ENCODE measurements around the gene IQSEC1.
A peak's percentile ranks its signal among the peaks of the same experiment; 100 is the strongest.

IQSEC1 gene

GRCh38 chr3:12984023-12984823 is 89.0 kb downstream of the IQSEC1 start:
- TF ChIP-seq CTCF (IDR thresholded peaks at IDR 0.05; ENCODE audit: extremely low read depth, insufficient read depth, missing control alignments), result peak; percentile 72
- peak; percentile 76 for DNase-seq (ENCODE audit: low spot score)
- in situ Hi-C loops (cut with MboI; ENCODE audit: low pct_unique_long_range_greater_than_20kb, low sequenced_read_pairs, unreplicated experiment), result no loop called here

GRCh38 chr3:12983319-12983718 is 89.9 kb downstream of the IQSEC1 start:
- no peak for TF ChIP-seq CTCF (IDR thresholded peaks at IDR 0.05; ENCODE audit: extremely low read depth, insufficient read depth, missing control alignments)
- in situ Hi-C loops (cut with MboI; ENCODE audit: low pct_unique_long_range_greater_than_20kb, low sequenced_read_pairs, unreplicated experiment), result no loop called here
- DNase-seq (ENCODE audit: low spot score), result no peak

GRCh38 chr3:12982619-12983101 is 90.6 kb downstream of the IQSEC1 start:
- DNase-seq (ENCODE audit: low spot score), result no peak
- no peak for TF ChIP-seq CTCF (IDR thresholded peaks at IDR 0.05; ENCODE audit: extremely low read depth, insufficient read depth, missing control alignments)
- in situ Hi-C loops (cut with MboI; ENCODE audit: low pct_unique_long_range_greater_than_20kb, low sequenced_read_pairs, unreplicated experiment), result no loop called here

- no peak for TF ChIP-seq CTCF (IDR thresholded peaks at IDR 0.05; ENCODE audit: extremely low read depth, insufficient read depth, missing control alignments)
- in situ Hi-C loops (cut with MboI; ENCODE audit: low pct_unique_long_range_greater_than_20kb, low sequenced_read_pairs, unreplicated experiment), result no loop called here
- no peak for DNase-seq (ENCODE audit: low spot score)
These were observed 91.6 kb downstream of the IQSEC1 start for GRCh38 chr3:12981306-12982275.

GRCh38 chr3:12980596-12981290 is 92.5 kb downstream of the IQSEC1 start:
- TF ChIP-seq CTCF (IDR thresholded peaks at IDR 0.05; ENCODE audit: extremely low read depth, insufficient read depth, missing control alignments), result no peak
- in situ Hi-C loops (cut with MboI; ENCODE audit: low pct_unique_long_range_greater_than_20kb, low sequenced_read_pairs, unreplicated experiment), result no loop called here
- DNase-seq (ENCODE audit: low spot score), result no peak

- DNase-seq (ENCODE audit: low spot score), result no peak
- in situ Hi-C loops (cut with MboI; ENCODE audit: low pct_unique_long_range_greater_than_20kb, low sequenced_read_pairs, unreplicated experiment), result no loop called here
These were observed 93.2 kb downstream of the IQSEC1 start for GRCh38 chr3:12979947-12980487.

More at GRCh38 chr3:12979947-12980487, 93.2 kb downstream of the IQSEC1 start:
- TF ChIP-seq CTCF (IDR thresholded peaks at IDR 0.05; ENCODE audit: extremely low read depth, insufficient read depth, missing control alignments), result no peak
